PC-9 (cell line): Measurements from ENCODE around the gene FCRLB.

Source experiments
- EZH2 ChIP-seq: fragments of 200-600 bp; sonication (generic); IDR thresholded peaks from 2 replicates; pipeline ENCODE4 v1.8.0; 2017; ENCODE audit warnings: antibody characterized with exemption, low read depth
- TF ChIP-seq, protein P1 (sequence below): fragments of 200-600 bp; sonication (generic); conservative IDR thresholded peaks from 2 replicates; pipeline ENCODE4 v1.6.1; 2017; ENCODE audit warnings: mixed run types, antibody characterized with exemption, mild to moderate bottlenecking, moderate library complexity

- TF ChIP-seq, protein P1, sequence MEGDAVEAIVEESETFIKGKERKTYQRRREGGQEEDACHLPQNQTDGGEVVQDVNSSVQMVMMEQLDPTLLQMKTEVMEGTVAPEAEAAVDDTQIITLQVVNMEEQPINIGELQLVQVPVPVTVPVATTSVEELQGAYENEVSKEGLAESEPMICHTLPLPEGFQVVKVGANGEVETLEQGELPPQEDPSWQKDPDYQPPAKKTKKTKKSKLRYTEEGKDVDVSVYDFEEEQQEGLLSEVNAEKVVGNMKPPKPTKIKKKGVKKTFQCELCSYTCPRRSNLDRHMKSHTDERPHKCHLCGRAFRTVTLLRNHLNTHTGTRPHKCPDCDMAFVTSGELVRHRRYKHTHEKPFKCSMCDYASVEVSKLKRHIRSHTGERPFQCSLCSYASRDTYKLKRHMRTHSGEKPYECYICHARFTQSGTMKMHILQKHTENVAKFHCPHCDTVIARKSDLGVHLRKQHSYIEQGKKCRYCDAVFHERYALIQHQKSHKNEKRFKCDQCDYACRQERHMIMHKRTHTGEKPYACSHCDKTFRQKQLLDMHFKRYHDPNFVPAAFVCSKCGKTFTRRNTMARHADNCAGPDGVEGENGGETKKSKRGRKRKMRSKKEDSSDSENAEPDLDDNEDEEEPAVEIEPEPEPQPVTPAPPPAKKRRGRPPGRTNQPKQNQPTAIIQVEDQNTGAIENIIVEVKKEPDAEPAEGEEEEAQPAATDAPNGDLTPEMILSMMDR, result no peak
- no peak for TF ChIP-seq EZH2
These were observed 10.8 kb downstream of the FCRLB start for GRCh38 chr1:161731981-161732718.
